Sigmoid colon (tissue), 4 donors: ENCODE results near the gene ZNF511.

Experiments
- POLR2AphosphoS5 ChIP-seq, 4 donors: sonication (generic); formaldehyde crosslinking; IDR thresholded peaks; one replicate each; pipeline ENCODE4 v1.6.1; 2017; ENCODE audit warnings: antibody characterized with exemption in 4 of 4
- TF ChIP-seq, protein P1 (sequence below), 4 experiments: fragments of 450-650 bp in 3 of 4; fragments of 200-600 bp in 1 of 4; IDR thresholded peaks; one replicate each; pipeline ENCODE4 v1.5.1; 2016 to 2019; ENCODE audit warnings: antibody characterized with exemption in 4 of 4, mild to moderate bottlenecking in 3 of 4, moderate library complexity in 2 of 4

- no peak for TF ChIP-seq POLR2AphosphoS5 (IDR thresholded peaks at IDR 0.05)
- TF ChIP-seq, protein P1, sequence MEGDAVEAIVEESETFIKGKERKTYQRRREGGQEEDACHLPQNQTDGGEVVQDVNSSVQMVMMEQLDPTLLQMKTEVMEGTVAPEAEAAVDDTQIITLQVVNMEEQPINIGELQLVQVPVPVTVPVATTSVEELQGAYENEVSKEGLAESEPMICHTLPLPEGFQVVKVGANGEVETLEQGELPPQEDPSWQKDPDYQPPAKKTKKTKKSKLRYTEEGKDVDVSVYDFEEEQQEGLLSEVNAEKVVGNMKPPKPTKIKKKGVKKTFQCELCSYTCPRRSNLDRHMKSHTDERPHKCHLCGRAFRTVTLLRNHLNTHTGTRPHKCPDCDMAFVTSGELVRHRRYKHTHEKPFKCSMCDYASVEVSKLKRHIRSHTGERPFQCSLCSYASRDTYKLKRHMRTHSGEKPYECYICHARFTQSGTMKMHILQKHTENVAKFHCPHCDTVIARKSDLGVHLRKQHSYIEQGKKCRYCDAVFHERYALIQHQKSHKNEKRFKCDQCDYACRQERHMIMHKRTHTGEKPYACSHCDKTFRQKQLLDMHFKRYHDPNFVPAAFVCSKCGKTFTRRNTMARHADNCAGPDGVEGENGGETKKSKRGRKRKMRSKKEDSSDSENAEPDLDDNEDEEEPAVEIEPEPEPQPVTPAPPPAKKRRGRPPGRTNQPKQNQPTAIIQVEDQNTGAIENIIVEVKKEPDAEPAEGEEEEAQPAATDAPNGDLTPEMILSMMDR (IDR thresholded peaks at IDR 0.05): no peak
Measured at GRCh38 chr10:133295426-133296320, 13.0 kb upstream of the ZNF511 start.
